Measurements from ENCODE around the gene LRIG3. TPM values are rescaled to one million over a fixed set of nuclear protein-coding genes. Genes with fewer than 3 reads are reported as not detected.
"Not testable (repeated sequence)": the region's sequence is repeated elsewhere in the genome, so short reads cannot be mapped to it uniquely, and the experiment has no call there.

Gene LRIG3
- total RNA-seq, 4 donors from 2014 or later = 32.1 to 124 (median 42.4) TPM

DNA sequence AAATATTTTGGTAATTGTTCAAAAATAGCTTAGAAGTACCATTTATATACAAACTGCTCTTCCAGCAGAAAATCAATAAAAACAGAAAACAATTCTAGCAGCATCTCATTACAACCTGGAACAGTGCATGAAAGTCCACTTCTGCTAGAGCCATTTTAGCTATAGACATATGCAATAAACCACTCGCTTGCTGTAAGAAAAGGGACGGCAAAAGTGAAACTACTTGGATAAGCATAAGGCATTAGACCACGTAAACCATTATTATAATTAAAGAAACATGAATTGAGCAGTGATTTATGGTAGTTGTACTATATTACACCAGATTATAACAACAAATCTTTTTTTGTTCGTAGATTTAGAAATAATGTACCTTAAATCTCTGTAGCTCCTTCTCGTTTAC lies 48.7 kb downstream of the LRIG3 start:
- peaks cover 0 to 38% (median 0%) of the 10 kb centered on the region in 3 donors for H3K4me1 ChIP-seq
- H3K9me3 ChIP-seq = no peaks in the 10 kb centered on the region
- H3K27me3 ChIP-seq = no peaks in the 10 kb centered on the region
- no peak for DNase-seq
- no peak for TF ChIP-seq POLR2A (IDR thresholded peaks at IDR 0.05)
- TF ChIP-seq, protein P1, sequence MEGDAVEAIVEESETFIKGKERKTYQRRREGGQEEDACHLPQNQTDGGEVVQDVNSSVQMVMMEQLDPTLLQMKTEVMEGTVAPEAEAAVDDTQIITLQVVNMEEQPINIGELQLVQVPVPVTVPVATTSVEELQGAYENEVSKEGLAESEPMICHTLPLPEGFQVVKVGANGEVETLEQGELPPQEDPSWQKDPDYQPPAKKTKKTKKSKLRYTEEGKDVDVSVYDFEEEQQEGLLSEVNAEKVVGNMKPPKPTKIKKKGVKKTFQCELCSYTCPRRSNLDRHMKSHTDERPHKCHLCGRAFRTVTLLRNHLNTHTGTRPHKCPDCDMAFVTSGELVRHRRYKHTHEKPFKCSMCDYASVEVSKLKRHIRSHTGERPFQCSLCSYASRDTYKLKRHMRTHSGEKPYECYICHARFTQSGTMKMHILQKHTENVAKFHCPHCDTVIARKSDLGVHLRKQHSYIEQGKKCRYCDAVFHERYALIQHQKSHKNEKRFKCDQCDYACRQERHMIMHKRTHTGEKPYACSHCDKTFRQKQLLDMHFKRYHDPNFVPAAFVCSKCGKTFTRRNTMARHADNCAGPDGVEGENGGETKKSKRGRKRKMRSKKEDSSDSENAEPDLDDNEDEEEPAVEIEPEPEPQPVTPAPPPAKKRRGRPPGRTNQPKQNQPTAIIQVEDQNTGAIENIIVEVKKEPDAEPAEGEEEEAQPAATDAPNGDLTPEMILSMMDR (IDR thresholded peaks at IDR 0.05) = no peak
- H3K4me3 ChIP-seq = peak overlapping the region in 1 of 4 donors; percentile 15
- peaks cover 0 to 99% (median 17%) of the 10 kb centered on the region in 3 donors for H3K36me3 ChIP-seq
- no peak overlapping the region for H3K27ac ChIP-seq
- WGBS, 2 donors = 60 to 62% methylated on average over 5 of the region's 5 CpGs
- intact Hi-C loops (cut with DNase I) = no loop called here

DNA sequence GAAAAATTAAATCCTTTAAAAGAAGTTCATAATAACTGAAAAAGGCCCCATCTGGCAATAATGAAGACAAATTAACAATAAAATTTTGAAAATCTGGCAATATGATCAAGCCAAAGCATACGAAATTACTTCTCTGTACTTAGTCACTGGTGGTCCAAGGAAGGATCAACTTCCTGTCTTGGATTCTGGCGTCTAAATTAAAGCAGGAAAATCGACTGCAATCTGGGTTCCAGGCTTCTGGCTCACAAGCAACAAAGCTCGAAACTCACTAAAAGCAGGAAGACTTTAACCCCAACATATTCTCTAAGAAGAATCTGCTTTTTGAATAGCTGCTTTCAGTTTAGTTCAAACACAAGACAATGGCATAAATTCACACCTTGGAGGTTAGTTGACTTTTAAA lies 49.7 kb downstream of the LRIG3 start:
- Histone ChIP-seq H3K4me1 (peaks cover 0 to 38% (median 0%) of the 10 kb centered on the region in 3 donors), H3K4me3 (no peak overlapping the region), H3K9me3 (no peaks in the 10 kb centered on the region), H3K36me3 (peaks cover 0 to 99% (median 10%) of the 10 kb centered on the region in 3 donors), H3K27ac (peak overlapping the region in 1 of 4 donors; percentile 33), H3K27me3 (no peaks in the 10 kb centered on the region)
- 45 to 49% methylated on average over 4 of the region's 4 CpGs for WGBS, 2 donors
- DNase-seq = no peak
- intact Hi-C loops (cut with DNase I) = no loop called here
- no peak for TF ChIP-seq POLR2A (IDR thresholded peaks at IDR 0.05)
- TF ChIP-seq, protein P1 (IDR thresholded peaks at IDR 0.05) = no peak

DNA sequence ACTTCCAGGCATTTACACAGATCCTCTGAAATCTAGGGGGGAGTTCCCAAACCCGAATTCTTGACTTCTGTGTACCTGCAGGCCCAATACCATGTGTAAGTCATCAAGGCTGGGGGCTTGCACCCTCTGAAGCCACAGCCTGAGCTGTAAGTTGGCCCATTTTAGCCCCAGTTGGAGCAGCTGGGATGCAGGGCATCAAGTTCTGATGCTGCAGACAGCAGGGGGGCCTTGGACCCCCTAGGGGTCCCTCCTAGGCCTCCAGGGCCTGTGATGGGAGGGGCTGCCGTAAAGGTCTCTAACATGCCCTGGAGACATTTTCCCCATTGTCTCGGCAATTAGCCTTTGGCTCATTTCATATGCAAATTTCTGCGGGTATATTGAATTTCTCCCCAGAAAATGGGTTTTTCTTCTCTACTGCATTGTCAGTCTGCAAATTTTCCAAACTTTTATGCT lies 59.5 kb downstream of the LRIG3 start:
- TF ChIP-seq, protein P1 (IDR thresholded peaks at IDR 0.05) = no peak
- TF ChIP-seq POLR2A (IDR thresholded peaks at IDR 0.05) = no peak
- H3K4me1 ChIP-seq = peaks cover 0 to 24% (median 6%) of the 10 kb centered on the region in 3 donors
- H3K4me3 ChIP-seq = no peak overlapping the region
- DNase-seq = no peak
- no peaks in the 10 kb centered on the region for H3K9me3 ChIP-seq
- no peak overlapping the region for H3K27ac ChIP-seq
- intact Hi-C loops (cut with DNase I) = no loop called here
- no peaks in the 10 kb centered on the region for H3K27me3 ChIP-seq
- peaks cover 0 to 8% (median 0%) of the 10 kb centered on the region in 3 donors for H3K36me3 ChIP-seq
- WGBS, 2 donors = 43 to 71% methylated on average over 1 to 4 of the region's 4 CpGs

DNA sequence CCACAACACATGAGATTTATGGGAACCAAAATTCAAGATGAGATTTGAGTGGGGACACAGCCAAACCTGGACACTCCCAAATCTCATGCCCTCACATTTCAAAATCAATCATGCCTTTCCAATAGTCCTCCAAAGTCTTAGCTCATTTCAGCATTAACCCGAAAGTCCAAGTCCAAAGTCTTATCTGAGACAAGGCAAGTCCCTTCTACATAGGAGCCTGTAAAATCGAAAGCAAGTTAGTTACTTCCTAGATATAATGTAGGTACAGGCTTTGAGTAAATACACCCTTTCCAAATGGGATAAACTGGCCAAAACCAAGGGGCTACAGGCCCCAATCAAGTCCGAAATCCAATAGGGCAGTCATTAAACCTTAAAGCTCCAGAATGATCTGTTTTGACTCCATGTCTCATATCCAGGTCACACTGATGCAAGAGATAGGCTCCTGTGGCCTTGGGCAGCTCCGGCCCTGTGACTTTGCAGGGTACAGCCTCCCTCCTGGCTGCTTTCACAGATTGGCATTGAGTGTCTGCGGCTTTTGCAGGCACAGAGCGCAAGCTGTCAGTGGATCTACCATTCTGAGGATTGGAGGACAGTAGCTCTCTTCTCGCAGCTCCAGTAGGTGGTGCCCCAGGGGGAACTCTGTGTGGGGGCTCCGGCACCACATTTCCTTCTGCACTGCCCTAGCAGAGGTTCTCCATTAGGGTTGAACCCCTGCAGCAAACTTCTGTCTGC lies 60.1 kb downstream of the LRIG3 start:
- DNase-seq = no peak
- H3K36me3 ChIP-seq = peaks cover 0 to 2% (median 0%) of the 10 kb centered on the region in 3 donors
- H3K27me3 ChIP-seq = no peaks in the 10 kb centered on the region
- WGBS, 2 donors = 81 to 90% methylated on average over 6 of the region's 8 CpGs
- peaks cover 0 to 28% (median 6%) of the 10 kb centered on the region in 3 donors for H3K4me1 ChIP-seq
- intact Hi-C loops (cut with DNase I) = no loop called here
- no peak overlapping the region for H3K4me3 ChIP-seq
- no peak overlapping the region for H3K27ac ChIP-seq
- H3K9me3 ChIP-seq = no peaks in the 10 kb centered on the region
- no peak for TF ChIP-seq POLR2A (IDR thresholded peaks at IDR 0.05)
- TF ChIP-seq, protein P1 (IDR thresholded peaks at IDR 0.05) = no peak

DNA sequence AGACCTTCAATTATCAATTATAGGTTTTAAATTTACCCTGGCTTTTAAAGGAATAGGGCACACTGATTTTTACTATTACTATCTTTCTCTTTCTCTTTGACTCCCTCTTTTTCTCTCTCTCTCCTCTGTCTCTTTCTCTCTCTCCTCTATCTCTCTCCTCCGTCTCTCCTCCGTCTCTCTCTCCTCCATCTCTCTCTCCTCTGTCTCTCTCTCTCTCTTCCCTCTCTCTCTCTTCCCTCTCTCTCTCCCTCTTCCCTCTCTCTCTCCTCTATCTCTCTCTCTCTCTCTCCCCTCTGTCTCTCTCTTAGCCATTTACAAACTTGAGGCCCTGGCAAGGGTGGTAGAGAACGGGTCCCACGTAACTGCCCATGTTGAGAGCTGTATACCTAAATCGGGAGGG lies 62.3 kb downstream of the LRIG3 start:
- H3K4me1 ChIP-seq = peaks cover 0 to 30% (median 6%) of the 10 kb centered on the region in 3 donors
- no peaks in the 10 kb centered on the region for H3K36me3 ChIP-seq
- H3K4me3 ChIP-seq = no peak overlapping the region
- WGBS, 2 donors = 89 to 94% methylated on average over 4 to 5 of the region's 5 CpGs
- TF ChIP-seq POLR2A (IDR thresholded peaks at IDR 0.05) = no peak
- TF ChIP-seq, protein P1 (IDR thresholded peaks at IDR 0.05) = no peak
- DNase-seq = no peak
- intact Hi-C loops (cut with DNase I) = no loop called here
- no peaks in the 10 kb centered on the region for H3K9me3 ChIP-seq
- no peak overlapping the region for H3K27ac ChIP-seq
- H3K27me3 ChIP-seq = no peaks in the 10 kb centered on the region

DNA sequence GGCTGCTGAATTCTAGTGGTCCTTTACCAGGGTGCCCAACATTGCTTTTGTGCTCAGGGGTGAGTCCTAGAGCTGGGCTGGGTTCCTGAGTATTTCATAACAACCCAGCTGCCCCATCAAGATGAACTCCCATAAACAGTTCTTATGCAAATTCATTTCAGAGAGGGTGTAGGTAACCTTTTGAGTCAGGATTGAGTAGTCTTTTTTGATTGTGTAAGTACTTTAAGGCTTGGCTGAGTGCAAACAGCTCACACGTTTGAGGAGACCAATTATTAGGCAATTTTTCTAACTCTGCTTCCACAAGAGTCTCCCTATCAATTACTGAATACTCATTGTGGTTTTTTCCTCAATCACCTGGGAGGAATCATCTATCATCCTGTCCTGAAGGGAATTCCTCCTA lies 63.1 kb downstream of the LRIG3 start:
- 7 to 21% methylated on average over 1 of the region's 1 CpG for WGBS, 2 donors
- H3K27me3 ChIP-seq; H3K36me3 ChIP-seq; H3K4me3 ChIP-seq; DNase-seq; intact Hi-C loops (cut with DNase I); H3K9me3 ChIP-seq: not testable (repeated sequence)
- Histone ChIP-seq H3K27ac (peak overlapping the region in 1 of 4 donors; percentile 58), H3K4me1 (peaks cover 0 to 30% (median 6%) of the 10 kb centered on the region in 3 donors)

DNA sequence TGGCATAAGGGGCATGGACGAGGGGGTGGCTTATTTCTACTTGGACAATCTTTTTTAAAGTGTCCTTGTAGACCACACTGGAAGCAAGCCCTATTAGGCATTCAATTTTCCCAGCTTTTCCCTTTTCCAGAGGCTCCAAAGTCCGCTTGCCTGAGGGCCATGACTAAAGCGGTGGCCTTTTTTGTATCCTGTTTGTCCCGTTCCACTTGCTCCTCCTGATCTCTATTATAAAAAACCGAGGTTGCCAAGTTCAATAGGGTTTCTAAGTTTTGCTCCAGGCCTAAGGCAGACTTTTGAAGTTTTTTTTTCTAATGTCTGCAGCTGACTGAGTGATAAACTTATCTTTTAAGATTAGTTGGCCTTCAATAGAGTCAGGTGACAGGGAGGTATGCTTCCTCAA lies 64.7 kb downstream of the LRIG3 start:
- H3K36me3 ChIP-seq; H3K4me3 ChIP-seq; H3K27me3 ChIP-seq; DNase-seq; intact Hi-C loops (cut with DNase I); H3K27ac ChIP-seq; H3K9me3 ChIP-seq: not testable (repeated sequence)
- WGBS, 2 donors = 35 to 59% methylated on average over 4 to 5 of the region's 5 CpGs
- peaks cover 0 to 30% (median 6%) of the 10 kb centered on the region in 3 donors for H3K4me1 ChIP-seq

Measured in esophagus squamous epithelium (tissue), 5 donors.